HG02623 (cell line): ENCODE measurements around the gene ORC2.

ENCODE experiments used
- ATAC-seq: cut with Tn5 transposase; IDR thresholded peaks from one replicate; pipeline ENCODE4 v1.9.1; 2021; ENCODE audit warnings: moderate library complexity; ENCODE audit not compliant: unreplicated experiment

The ORC2 gene

DNA sequence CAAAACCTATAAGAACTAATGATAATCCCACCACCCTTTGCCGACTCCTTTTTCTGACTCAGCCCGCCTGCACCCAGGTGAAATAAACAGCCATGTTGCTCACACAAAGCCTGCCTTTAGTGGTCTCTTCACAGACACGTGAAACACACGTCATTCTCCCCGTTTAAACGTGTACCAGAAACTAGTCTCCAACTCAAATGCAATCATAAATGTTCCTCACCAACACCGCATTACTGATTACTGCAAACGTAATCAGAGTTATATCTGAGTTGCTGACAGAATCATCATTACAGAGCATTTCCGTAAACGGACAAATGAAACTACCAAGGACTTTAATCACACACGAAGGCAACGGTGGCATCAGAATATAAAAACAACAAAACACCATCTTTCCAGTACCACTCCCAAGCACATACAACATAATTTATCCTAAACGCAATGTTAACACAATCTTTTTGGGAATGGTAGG is 100.9 kb downstream of the ORC2 start:
- no peak for ATAC-seq

- ATAC-seq: no peak
Measured at GRCh38 chr2:200861617-200862155, 101.8 kb downstream of the ORC2 start.

GRCh38 chr2:200860092-200860795 is 103.2 kb downstream of the ORC2 start:
- ATAC-seq: no peak
